Liver (tissue), 9 donors: ENCODE data around the gene PGC. TPM values are rescaled to one million over a fixed set of nuclear protein-coding genes. Genes with fewer than 3 reads are reported as not detected.

Experiments used
- DNase-seq: peaks from one replicate; pipeline ENCODE4 v3.0.0-alpha.2; 2017; ENCODE audit warnings: low spot score
- H3K27ac ChIP-seq, 2 donors: one replicate each; pipeline ENCODE4 v1.7.0; 2013; ENCODE audit warnings: inconsistent platforms in 2 of 2, low read length in 2 of 2, control low read depth in 1 of 2, low read depth in 1 of 2, mild to moderate bottlenecking in 1 of 2
- H3K27me3 ChIP-seq, 4 donors: one replicate each; pipeline versions ENCODE4 v1.6.1 to v1.7.0; 2013; ENCODE audit warnings: low read length in 3 of 4, inconsistent platforms in 1 of 4, mild to moderate bottlenecking in 1 of 4, moderate library complexity in 1 of 4; ENCODE audit not compliant: control insufficient read depth in 4 of 4, insufficient read depth in 4 of 4
- H3K36me3 ChIP-seq, 4 donors: one replicate each; pipeline versions ENCODE4 v1.6.1 to v1.7.0; 2013; ENCODE audit warnings: low read length in 3 of 4, mild to moderate bottlenecking in 3 of 4, low read depth in 1 of 4, moderate library complexity in 1 of 4; ENCODE audit not compliant: control insufficient read depth in 4 of 4, insufficient read depth in 3 of 4
- H3K4me1 ChIP-seq, 4 donors: one replicate each; pipeline versions ENCODE4 v1.6.1 to v1.7.0; 2013; ENCODE audit warnings: low read length in 3 of 4, mild to moderate bottlenecking in 3 of 4, moderate library complexity in 1 of 4; ENCODE audit not compliant: control insufficient read depth in 4 of 4, insufficient read depth in 4 of 4
- H3K4me3 ChIP-seq, 3 donors: one replicate each; pipeline versions ENCODE4 v1.6.1 to v1.7.0; 2013; ENCODE audit warnings: low read length in 3 of 3, control low read depth in 1 of 3, low read depth in 1 of 3, mild to moderate bottlenecking in 1 of 3
- H3K9ac ChIP-seq, 2 donors: one replicate each; pipeline ENCODE4 v1.7.0; 2013; ENCODE audit warnings: low read length in 2 of 2, mild to moderate bottlenecking in 2 of 2, moderate library complexity in 2 of 2, control low read depth in 1 of 2, low read depth in 1 of 2
- H3K9me3 ChIP-seq, 4 donors: one replicate each; pipeline versions ENCODE4 v1.6.1 to v1.7.0; 2013; ENCODE audit warnings: low read length in 3 of 4; ENCODE audit not compliant: control insufficient read depth in 4 of 4
- CTCF ChIP-seq: fragments of 150-350 bp; IDR thresholded peaks from 2 replicates; pipeline ENCODE4 v1.5.1; 2017; ENCODE audit warnings: improper control_type of control experiment, low read depth, low read length; ENCODE audit not compliant: missing input control
- EGR1 ChIP-seq, 2 donors: IDR thresholded peaks; 2 replicates each; pipeline ENCODE4 v1.6.1; 2016 to 2018; ENCODE audit warnings: antibody characterized with exemption in 2 of 2, low read depth in 2 of 2
- FOXA1 ChIP-seq: IDR thresholded peaks from 2 replicates; pipeline ENCODE4 v1.6.1; 2016; ENCODE audit warnings: antibody characterized with exemption
- FOXA2 ChIP-seq: IDR thresholded peaks from 2 replicates; pipeline ENCODE4 v1.6.1; 2016; ENCODE audit warnings: antibody characterized with exemption
- GABPA ChIP-seq, 2 donors: IDR thresholded peaks in 1 of 2; conservative IDR thresholded peaks in 1 of 2; 2 replicates each; pipeline ENCODE4 v1.6.1; 2016; ENCODE audit warnings: antibody characterized with exemption in 2 of 2, mild to moderate bottlenecking in 1 of 2, moderate library complexity in 1 of 2
- HNF4A ChIP-seq, 2 donors: conservative IDR thresholded peaks; 2 replicates each; pipeline ENCODE4 v1.6.1; 2016; ENCODE audit warnings: antibody characterized with exemption in 2 of 2, mild to moderate bottlenecking in 2 of 2
- HNF4G ChIP-seq: IDR thresholded peaks from 2 replicates; pipeline ENCODE4 v1.6.1; 2016; ENCODE audit warnings: antibody characterized with exemption
- JUND ChIP-seq, 2 donors: IDR thresholded peaks; 2 replicates each; pipeline ENCODE4 v1.6.1; 2016; ENCODE audit warnings: antibody characterized with exemption in 2 of 2
- NR2F2 ChIP-seq: IDR thresholded peaks from 2 replicates; pipeline ENCODE4 v1.6.1; 2016; ENCODE audit warnings: antibody characterized with exemption
- RAD21 ChIP-seq, 2 donors: IDR thresholded peaks; 2 replicates each; pipeline ENCODE4 v1.6.1; 2016; ENCODE audit warnings: antibody characterized with exemption in 2 of 2, mild to moderate bottlenecking in 2 of 2
- REST ChIP-seq: IDR thresholded peaks from 2 replicates; pipeline ENCODE4 v1.6.1; 2016; ENCODE audit warnings: antibody characterized with exemption, mild to moderate bottlenecking
- RXRA ChIP-seq, 2 donors: IDR thresholded peaks; 2 replicates each; pipeline ENCODE4 v1.6.1; 2017 to 2018; ENCODE audit warnings: antibody characterized with exemption in 2 of 2, mild to moderate bottlenecking in 1 of 2
- SP1 ChIP-seq: IDR thresholded peaks from 2 replicates; pipeline ENCODE4 v1.6.1; 2018; ENCODE audit warnings: antibody characterized with exemption, mild to moderate bottlenecking
- TAF1 ChIP-seq: conservative IDR thresholded peaks from 2 replicates; pipeline ENCODE4 v1.6.1; 2016; ENCODE audit warnings: antibody characterized with exemption, mild to moderate bottlenecking
- YY1 ChIP-seq: IDR thresholded peaks from 2 replicates; pipeline ENCODE4 v1.6.1; 2016; ENCODE audit warnings: antibody characterized with exemption, mild to moderate bottlenecking
- WGBS: extraction: QIAGEN DNeasy Blood & Tissue Kit; methylation state at CpG from one replicate; pipeline ENCODE4 v1.1.7; 2013; 5-methylcytosine and 5-hydroxymethylcytosine counted together
- polyA plus RNA-seq, 2 donors: library from polyadenylated mRNA; stranded (reverse) in 1 of 2; unstranded in 1 of 2; fragments of 200-250 nt in 1 of 2; fragments of >200 nt in 1 of 2; fragmentation: Nextera tagmentation in 1 of 2; extraction: Ambion mirVana in 1 of 2; gene quantifications; one replicate each; pipeline versions ENCODE4 v1.2.1 to v1.2.3, GENCODE V29; 2013 to 2015
- total RNA-seq, 2 donors: library from RNA; depleted of rRNA; stranded (reverse); fragments of >200 nt; gene quantifications; one replicate each; pipeline ENCODE4 v1.2.3, GENCODE V29; 2014
- TF ChIP-seq, protein P1 (sequence below): IDR thresholded peaks from 2 replicates; pipeline ENCODE4 v1.6.1; 2016; ENCODE audit warnings: antibody characterized with exemption
- TF ChIP-seq, protein P2 (sequence below): IDR thresholded peaks from 2 replicates; pipeline ENCODE4 v1.6.1; 2016; ENCODE audit warnings: antibody characterized with exemption
- TF ChIP-seq, protein P3 (sequence below): IDR thresholded peaks from 2 replicates; pipeline ENCODE4 v1.6.1; 2016; ENCODE audit warnings: antibody characterized with exemption
- donor health status: healthy.
- donor health status: healthy.
- donor health status: healthy.
- donor health status: healthy.
- donor health status: healthy.

PGC gene
- total and polyA plus RNA-seq, 4 donors = 0.05 to 0.18 TPM; not detected in 2

- WGBS = 88% methylated on average over 5 of the region's 5 CpGs
- Histone ChIP-seq H3K27ac (no peak overlapping the region), H3K4me1 (peaks cover 4 to 19% (median 17%) of the 10 kb centered on the region in 4 donors)
Observed at GRCh38 chr6:41715795-41716515, 31.2 kb downstream of the PGC start.

More at GRCh38 chr6:41715795-41716515, 31.2 kb downstream of the PGC start:
- no peaks in the 10 kb centered on the region for H3K36me3 ChIP-seq
- H3K4me3 ChIP-seq = no peak overlapping the region
- TF ChIP-seq YY1 (no peak), GABPA (IDR thresholded peaks at IDR 0.05 in 1 of 2, conservative IDR thresholded peaks at IDR 0.05 in 1 of 2) (no peak), FOXA2 (no peak), NR2F2 (no peak), EGR1 (IDR thresholded peaks at IDR 0.05; ENCODE audit: low read depth in 2 of 2) (no peak), RAD21 (IDR thresholded peaks at IDR 0.05) (no peak), REST (no peak), TAF1 (no peak), FOXA1 (no peak), SP1 (no peak), HNF4A (conservative IDR thresholded peaks at IDR 0.05) (no peak), CTCF (no peak), HNF4G (no peak), RXRA (IDR thresholded peaks at IDR 0.05) (no peak), JUND (IDR thresholded peaks at IDR 0.05) (no peak)
- TF ChIP-seq, protein P1, sequence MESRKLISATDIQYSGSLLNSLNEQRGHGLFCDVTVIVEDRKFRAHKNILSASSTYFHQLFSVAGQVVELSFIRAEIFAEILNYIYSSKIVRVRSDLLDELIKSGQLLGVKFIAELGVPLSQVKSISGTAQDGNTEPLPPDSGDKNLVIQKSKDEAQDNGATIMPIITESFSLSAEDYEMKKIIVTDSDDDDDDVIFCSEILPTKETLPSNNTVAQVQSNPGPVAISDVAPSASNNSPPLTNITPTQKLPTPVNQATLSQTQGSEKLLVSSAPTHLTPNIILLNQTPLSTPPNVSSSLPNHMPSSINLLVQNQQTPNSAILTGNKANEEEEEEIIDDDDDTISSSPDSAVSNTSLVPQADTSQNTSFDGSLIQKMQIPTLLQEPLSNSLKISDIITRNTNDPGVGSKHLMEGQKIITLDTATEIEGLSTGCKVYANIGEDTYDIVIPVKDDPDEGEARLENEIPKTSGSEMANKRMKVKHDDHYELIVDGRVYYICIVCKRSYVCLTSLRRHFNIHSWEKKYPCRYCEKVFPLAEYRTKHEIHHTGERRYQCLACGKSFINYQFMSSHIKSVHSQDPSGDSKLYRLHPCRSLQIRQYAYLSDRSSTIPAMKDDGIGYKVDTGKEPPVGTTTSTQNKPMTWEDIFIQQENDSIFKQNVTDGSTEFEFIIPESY = no peak
- TF ChIP-seq, protein P2, sequence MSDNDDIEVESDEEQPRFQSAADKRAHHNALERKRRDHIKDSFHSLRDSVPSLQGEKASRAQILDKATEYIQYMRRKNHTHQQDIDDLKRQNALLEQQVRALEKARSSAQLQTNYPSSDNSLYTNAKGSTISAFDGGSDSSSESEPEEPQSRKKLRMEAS = no peak
- TF ChIP-seq, protein P3, sequence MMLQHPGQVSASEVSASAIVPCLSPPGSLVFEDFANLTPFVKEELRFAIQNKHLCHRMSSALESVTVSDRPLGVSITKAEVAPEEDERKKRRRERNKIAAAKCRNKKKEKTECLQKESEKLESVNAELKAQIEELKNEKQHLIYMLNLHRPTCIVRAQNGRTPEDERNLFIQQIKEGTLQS = no peak
- no peak for DNase-seq
- H3K27me3 ChIP-seq = no peaks in the 10 kb centered on the region
- H3K9ac ChIP-seq = no peak overlapping the region
- no peaks in the 10 kb centered on the region for H3K9me3 ChIP-seq
